ENCODE data around the gene PTPN20.

The PTPN20 gene

GRCh38 chr10:47034441-47035051, 123.3 kb downstream of the PTPN20 start:
- DNase-seq (ENCODE audit: low spot score), result no peak

- no peak for DNase-seq (ENCODE audit: low spot score)
These were observed 124.1 kb downstream of the PTPN20 start for GRCh38 chr10:47035171-47035818.

GRCh38 chr10:47035819-47036337, 124.7 kb downstream of the PTPN20 start:
- DNase-seq (ENCODE audit: low spot score), result no peak

DNA sequence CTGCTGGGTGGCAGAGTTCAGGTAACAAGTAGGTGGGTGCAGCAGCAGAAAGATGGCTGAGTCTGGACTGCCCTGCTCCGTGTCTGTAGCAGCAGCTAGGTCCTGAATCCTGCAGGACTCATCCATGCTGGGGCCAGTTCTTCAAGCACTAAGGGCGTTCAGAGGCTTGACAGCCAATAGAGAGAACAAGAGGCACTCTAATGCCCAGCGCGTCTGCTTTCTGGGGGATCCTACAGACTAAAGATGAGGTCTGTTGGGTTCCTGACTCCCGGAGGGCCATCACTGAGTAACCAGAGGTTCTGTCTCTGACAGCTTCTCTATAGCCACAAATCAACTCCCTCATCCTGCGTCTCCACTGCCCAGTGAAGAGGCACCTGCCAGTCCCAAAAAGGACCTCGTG, 125.5 kb downstream of the PTPN20 start:
- no peak for DNase-seq (ENCODE audit: low spot score)

- DNase-seq (ENCODE audit: low spot score), result no peak
These were observed 126.6 kb downstream of the PTPN20 start for GRCh38 chr10:47037654-47038425.

DNA sequence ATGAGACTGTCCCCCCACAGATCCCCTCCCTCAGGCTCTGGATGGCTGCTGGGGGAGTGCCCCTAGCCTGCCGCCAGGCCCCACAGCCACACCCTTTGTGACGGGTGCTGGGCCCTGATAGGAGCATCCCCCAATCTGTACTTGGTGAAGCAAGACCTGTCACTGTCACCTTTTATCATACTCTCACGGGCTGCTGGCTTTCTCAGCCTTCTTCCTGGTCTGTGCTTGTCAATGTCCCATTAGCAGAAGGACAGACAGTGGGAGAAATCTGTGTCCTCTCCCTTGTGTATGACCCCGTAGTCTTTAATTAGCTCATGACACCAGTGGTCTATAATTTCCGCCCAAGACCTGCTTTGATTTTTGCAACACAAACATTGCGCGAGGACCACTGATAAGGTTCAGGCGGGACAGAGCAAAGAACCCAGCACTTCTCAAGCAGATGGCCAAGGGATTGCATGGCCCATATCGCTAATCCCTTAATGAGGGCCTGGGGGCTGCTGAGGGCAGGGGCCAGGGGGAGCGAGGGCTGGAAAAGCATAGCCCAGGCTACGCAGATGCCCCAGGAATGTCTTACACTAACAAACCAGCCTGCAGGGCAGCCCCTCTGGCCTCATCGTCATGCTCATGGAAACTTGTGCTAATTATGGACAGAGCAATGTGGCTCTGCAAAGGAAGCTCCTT, 127.8 kb downstream of the PTPN20 start:
- no peak for DNase-seq (ENCODE audit: low spot score)

- no peak for DNase-seq (ENCODE audit: low spot score)
These were observed 128.3 kb downstream of the PTPN20 start for GRCh38 chr10:47039562-47039913.

GRCh38 chr10:47040041-47040491, 128.8 kb downstream of the PTPN20 start:
- DNase-seq (ENCODE audit: low spot score), result no peak

DNA sequence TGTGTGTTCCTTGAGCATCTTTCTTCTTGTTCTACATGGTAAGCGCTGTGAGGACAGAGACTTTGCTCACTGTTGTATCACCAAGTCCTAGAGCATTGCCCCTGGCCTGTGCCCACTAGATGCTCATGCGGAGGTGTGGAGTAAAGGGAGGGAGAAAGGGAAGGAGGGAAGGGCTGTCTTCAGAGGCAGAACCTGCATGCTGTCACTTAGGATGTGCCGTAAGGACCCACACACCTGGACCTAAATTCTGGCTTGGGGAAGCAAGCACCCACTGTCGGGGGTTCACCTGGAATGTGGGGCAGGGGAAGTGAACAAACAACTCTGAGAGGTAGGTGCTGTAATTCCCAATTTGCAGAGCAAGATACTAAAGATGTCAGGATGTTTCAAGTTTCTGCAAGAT, 129.5 kb downstream of the PTPN20 start:
- DNase-seq (ENCODE audit: low spot score), result no peak

GRCh38 chr10:47041396-47042198, 130.4 kb downstream of the PTPN20 start:
- no peak for DNase-seq (ENCODE audit: low spot score)

DNA sequence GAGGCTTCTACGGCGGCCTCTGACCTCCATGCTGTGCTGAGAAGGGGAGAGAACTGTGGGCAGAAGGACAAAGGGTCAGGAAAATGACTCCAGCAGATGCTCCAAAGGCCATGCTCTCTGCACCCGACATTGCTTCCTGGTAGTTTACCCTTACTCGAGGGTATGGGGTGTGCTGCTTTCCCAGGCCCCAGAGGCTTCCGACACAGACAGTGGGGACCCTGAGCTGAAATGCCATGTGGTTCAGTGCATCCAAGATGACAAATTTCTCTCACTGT, 130.9 kb downstream of the PTPN20 start:
- DNase-seq (ENCODE audit: low spot score), result no peak

- DNase-seq (ENCODE audit: low spot score), result no peak
These were observed 131.8 kb downstream of the PTPN20 start for GRCh38 chr10:47042780-47043750.

- DNase-seq (ENCODE audit: low spot score), result no peak
These were observed 132.8 kb downstream of the PTPN20 start for GRCh38 chr10:47043928-47044538.

GRCh38 chr10:47044741-47045140, 133.5 kb downstream of the PTPN20 start:
- no peak for DNase-seq (ENCODE audit: low spot score)

GRCh38 chr10:47045331-47045861, 134.2 kb downstream of the PTPN20 start:
- no peak for DNase-seq (ENCODE audit: low spot score)

- no peak for DNase-seq (ENCODE audit: low spot score)
These were observed 135.3 kb downstream of the PTPN20 start for GRCh38 chr10:47046321-47047126.

DNA sequence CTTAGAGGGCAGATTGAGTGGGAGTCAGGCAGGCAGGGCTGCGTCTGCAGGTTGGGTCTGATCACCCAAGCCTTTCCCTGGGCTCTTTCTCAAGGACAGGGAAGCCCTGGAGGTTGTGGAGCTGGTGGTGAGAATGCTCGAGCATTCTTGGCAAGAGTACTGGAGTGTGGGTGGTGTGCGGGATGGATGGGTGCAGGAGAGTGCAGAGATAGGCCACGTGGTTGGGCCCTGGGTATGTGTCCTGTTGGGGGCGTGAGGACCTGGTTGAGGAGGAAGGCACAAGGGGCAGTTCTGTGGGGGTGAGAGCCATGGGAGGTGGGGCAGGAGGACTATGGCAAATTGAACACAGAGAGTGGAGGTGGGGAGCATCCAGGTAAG, 135.9 kb downstream of the PTPN20 start:
- DNase-seq (ENCODE audit: low spot score), result no peak

GRCh38 chr10:47047577-47048525, 136.6 kb downstream of the PTPN20 start:
- no peak for DNase-seq (ENCODE audit: low spot score)
